ENCODE measurements around the gene KHDC3L. TPM values are rescaled to one million over a fixed set of nuclear protein-coding genes. Genes with fewer than 3 reads are reported as not detected.
A peak's percentile ranks its signal among the peaks of the same experiment; 100 is the strongest.

KHDC3L gene
- total RNA-seq, 4 donors from 2014 or later, result not detected

DNA sequence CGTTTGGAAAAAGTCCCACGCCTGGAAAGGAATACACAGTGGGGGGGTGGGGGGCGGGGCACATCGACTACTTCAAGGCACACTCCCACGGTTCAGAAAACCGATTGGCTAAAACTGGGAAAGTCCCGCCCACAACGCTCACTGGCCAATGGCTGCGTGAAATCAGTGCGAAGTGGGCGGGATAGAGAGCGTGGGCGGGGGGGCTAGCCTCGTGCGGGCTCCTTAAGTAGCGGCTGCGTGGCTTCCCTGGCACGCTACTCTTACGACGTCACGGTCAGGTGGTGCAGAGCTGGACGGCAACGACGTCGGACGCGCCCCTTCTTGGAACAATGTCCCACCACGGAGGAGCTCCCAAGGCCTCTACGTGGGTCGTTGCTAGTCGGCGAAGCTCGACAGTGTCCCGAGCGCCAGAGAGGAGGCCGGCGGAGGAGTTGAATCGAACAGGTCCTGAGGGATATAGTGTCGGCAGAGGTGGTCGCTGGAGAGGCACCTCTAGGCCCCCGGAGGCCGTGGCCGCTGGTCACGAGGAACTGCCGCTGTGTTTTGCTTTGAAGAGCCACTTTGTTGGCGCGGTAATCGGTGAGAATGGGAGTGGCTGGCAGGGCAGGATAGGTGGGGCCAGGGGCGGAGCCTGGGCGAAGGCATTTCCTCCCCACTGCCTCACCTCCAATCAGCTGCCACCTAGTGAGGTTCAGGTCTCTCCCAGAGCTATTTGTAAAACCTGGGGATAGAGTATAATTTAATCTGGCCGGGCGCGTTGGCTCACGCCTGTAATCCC is 32.3 kb downstream of the KHDC3L start, which contains the start of gene DDX43:
DDX43 (plus strand) TSS at position 252 of the 778 bp plus-strand sequence; CDS start at position 330, 78 bp downstream.
- no peak for TF ChIP-seq POLR2A (IDR thresholded peaks at IDR 0.05)
- TF ChIP-seq, protein P1, sequence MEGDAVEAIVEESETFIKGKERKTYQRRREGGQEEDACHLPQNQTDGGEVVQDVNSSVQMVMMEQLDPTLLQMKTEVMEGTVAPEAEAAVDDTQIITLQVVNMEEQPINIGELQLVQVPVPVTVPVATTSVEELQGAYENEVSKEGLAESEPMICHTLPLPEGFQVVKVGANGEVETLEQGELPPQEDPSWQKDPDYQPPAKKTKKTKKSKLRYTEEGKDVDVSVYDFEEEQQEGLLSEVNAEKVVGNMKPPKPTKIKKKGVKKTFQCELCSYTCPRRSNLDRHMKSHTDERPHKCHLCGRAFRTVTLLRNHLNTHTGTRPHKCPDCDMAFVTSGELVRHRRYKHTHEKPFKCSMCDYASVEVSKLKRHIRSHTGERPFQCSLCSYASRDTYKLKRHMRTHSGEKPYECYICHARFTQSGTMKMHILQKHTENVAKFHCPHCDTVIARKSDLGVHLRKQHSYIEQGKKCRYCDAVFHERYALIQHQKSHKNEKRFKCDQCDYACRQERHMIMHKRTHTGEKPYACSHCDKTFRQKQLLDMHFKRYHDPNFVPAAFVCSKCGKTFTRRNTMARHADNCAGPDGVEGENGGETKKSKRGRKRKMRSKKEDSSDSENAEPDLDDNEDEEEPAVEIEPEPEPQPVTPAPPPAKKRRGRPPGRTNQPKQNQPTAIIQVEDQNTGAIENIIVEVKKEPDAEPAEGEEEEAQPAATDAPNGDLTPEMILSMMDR (IDR thresholded peaks at IDR 0.05), result no peak
- Histone ChIP-seq H3K4me3 (peak within 1 kb of the TSS in 2 of 4 donors; percentile 7 to 42), H3K36me3 (no peaks in the 10 kb centered on the region), H3K4me1 (no peaks in the 10 kb centered on the region), H3K27ac (peak within 1 kb of the TSS in 3 of 4 donors; percentile 29 to 58 (median 50)), H3K9me3 (no peaks in the 10 kb centered on the region), H3K27me3 (peaks cover 0 to 7% of the 10 kb centered on the region in 2 donors)
- peak; percentile 43 to 63 (median 62) for DNase-seq

DNA sequence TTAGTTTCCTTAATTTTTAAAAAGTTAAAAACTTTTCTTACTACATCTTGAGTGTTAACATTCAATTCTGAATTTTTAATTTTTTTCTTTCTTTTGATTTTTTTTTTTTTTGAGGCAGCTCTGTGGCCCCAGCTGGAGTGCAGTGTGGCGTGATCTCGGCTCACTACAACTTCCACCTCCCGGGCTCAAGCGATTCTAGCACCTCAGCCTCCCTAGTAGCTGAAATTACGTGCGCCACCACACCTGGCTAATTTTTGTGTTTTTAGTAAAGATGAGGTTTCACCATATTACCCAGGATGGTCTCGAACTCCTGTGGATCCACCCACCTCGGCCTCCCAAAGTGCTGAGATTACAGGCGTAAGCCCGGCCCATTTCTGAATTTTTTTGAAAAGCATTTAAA is 33.4 kb downstream of the KHDC3L start:
- Histone ChIP-seq H3K4me1 (no peaks in the 10 kb centered on the region), H3K27me3 (no peaks in the 10 kb centered on the region), H3K9me3 (no peaks in the 10 kb centered on the region), H3K36me3 (no peaks in the 10 kb centered on the region), H3K27ac (no peak overlapping the region), H3K4me3 (no peak overlapping the region)
- no peak for DNase-seq
- TF ChIP-seq POLR2A (IDR thresholded peaks at IDR 0.05), result no peak
- TF ChIP-seq, protein P1 (IDR thresholded peaks at IDR 0.05), result no peak

DNA sequence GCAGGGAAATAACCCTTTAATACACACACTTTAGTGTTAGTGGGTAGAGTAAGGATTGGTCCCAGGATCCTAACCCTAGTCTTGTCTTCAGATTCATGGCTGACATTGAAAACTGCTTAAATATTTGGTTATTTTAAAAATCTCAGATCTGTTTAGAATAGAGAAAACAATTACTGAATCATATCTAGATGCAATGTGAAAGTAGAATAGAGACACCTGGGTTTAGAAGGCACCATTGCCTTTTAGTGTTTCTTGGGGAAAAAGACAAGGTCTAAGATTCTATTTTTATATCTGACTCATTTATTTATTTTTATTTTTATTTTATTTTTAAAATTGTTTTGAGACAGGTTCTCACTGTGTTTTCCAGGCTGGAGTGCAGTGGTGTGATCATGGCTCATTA is 38.2 kb downstream of the KHDC3L start:
- Histone ChIP-seq H3K4me1 (no peaks in the 10 kb centered on the region), H3K27ac (no peak overlapping the region), H3K4me3 (no peak overlapping the region), H3K9me3 (no peaks in the 10 kb centered on the region), H3K27me3 (no peaks in the 10 kb centered on the region), H3K36me3 (no peaks in the 10 kb centered on the region)
- TF ChIP-seq, protein P1 (IDR thresholded peaks at IDR 0.05), result no peak
- no peak for TF ChIP-seq POLR2A (IDR thresholded peaks at IDR 0.05)
- DNase-seq, result no peak

DNA sequence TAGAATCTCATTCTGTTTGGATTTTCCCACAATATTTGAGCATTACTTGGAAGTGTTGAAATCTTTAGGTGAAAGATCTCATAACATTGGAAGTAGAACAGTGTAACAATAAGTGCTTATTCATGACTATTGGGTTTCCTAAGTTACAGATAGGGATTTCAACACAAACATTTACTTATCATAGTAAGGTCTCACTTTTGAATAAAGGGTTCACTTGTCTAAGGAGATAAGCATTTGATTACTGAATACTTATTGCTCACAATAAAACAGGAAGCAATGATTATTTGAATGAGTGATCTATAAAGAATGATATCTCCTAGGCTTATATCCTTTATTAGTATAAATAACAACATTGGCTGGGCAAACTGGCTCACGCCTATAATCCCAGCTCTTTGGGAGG is 46.9 kb downstream of the KHDC3L start:
- Histone ChIP-seq H3K36me3 (no peaks in the 10 kb centered on the region), H3K4me3 (no peak overlapping the region), H3K27me3 (no peaks in the 10 kb centered on the region), H3K9me3 (no peaks in the 10 kb centered on the region), H3K27ac (no peak overlapping the region), H3K4me1 (no peaks in the 10 kb centered on the region)
- no peak for DNase-seq
- no peak for TF ChIP-seq POLR2A (IDR thresholded peaks at IDR 0.05)
- TF ChIP-seq, protein P1 (IDR thresholded peaks at IDR 0.05), result no peak

DNA sequence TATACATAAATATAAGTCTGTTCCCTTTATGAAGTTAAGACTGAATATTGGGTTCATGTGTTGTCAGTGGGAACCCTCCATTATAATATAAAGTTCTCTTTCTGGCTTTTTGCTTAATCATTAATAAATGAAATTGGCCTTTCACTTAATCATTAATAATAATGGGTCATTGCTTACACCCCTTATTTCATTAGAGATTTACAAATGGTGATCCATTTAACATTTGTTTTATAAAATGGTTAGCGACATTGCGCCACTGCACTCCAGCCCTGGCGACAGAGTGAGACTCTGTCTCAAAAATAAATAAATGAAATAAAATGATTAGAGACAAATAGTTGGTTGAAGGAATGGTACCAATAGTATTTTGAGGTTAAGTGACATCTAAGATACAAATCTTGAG is 50.6 kb downstream of the KHDC3L start:
- Histone ChIP-seq H3K27me3 (no peaks in the 10 kb centered on the region), H3K36me3 (no peaks in the 10 kb centered on the region), H3K9me3 (no peaks in the 10 kb centered on the region), H3K4me3 (no peak overlapping the region), H3K27ac (no peak overlapping the region), H3K4me1 (no peaks in the 10 kb centered on the region)
- TF ChIP-seq, protein P1 (IDR thresholded peaks at IDR 0.05), result no peak
- no peak for TF ChIP-seq POLR2A (IDR thresholded peaks at IDR 0.05)
- no peak for DNase-seq

Small RNA genes lying within 50 kb of the gene (small RNA-seq; reads per million reads assigned to genes)
- 0 reads per million in 2 donors for gene RPL39P3

Other genes with a start within 250 kb of the KHDC3L start
- gene KHDC1L, start 137.2 kb upstream of the KHDC3L start, total RNA-seq, result not detected
- 1 to 10 TPM in 2 of 4 donors, under 1 TPM in 1, not detected in 1; 0.57 to 9.1 (median 1.3) TPM for gene KHDC1, start 99.5 kb upstream of the KHDC3L start, total RNA-seq
- not detected for gene DPPA5, start 8.4 kb upstream of the KHDC3L start, total RNA-seq
- gene OOEP, start 7.2 kb downstream of the KHDC3L start, total RNA-seq, result not detected
- 1 to 10 TPM in 1 of 4 donors, under 1 TPM in 1, not detected in 2; 0.57 to 4.9 TPM for gene DDX43, start 32.2 kb downstream of the KHDC3L start, total RNA-seq
- 1 to 10 TPM; 3.4 to 8.3 (median 4.3) TPM for gene CGAS, start 89.6 kb downstream of the KHDC3L start, total RNA-seq
- gene MTO1, start 99.1 kb downstream of the KHDC3L start, total RNA-seq, result 100 to 1,000 TPM in 1 of 4 donors, 10 to 100 TPM in 3; 29.2 to 115 (median 43.0) TPM
- 1,000 to 10,000 TPM; 4,216 to 7,500 (median 5,030) TPM for gene EEF1A1, start 158.4 kb downstream of the KHDC3L start, total RNA-seq